ENCODE measurements around the gene CACTIN.
"Not testable (repeated sequence)": the region's sequence is repeated elsewhere in the genome, so short reads cannot be mapped to it uniquely, and the experiment has no call there.

DNA sequence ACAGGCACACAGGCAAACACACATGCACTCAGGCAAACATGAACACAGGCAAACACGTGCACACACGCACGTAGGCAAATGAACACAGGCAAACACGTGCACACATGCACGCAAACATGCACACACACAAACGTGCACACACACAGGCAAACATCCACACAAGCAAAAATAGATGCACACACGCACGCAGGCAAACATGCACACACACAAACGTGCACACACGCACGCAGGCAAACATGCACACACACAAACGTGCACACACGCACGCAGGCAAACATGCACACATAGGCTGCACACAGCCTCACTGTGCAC is 39.9 kb upstream of the CACTIN start:
- not testable (repeated sequence) for TF ChIP-seq POLR2A (IDR thresholded peaks at IDR 0.05; ENCODE audit: low read depth, low read length); POLR2AphosphoS5 (IDR thresholded peaks at IDR 0.05; ENCODE audit: low read depth, low read length); TAF1 (IDR thresholded peaks at IDR 0.05; ENCODE audit: borderline replicate concordance, low read depth, low read length)
